K562 (cell line): ENCODE data around the gene PLA2G4D. TPM values are rescaled to one million over a fixed set of nuclear protein-coding genes. Genes with fewer than 3 reads are reported as not detected.

ENCODE experiments used
- ATAC-seq: fragments of 200-7000 bp; cut with Tn5 transposase; 3 replicates; pipeline ENCODE4 v1.9.1; 2020; ENCODE audit warnings: moderate library complexity
- BruUV-seq: library from RNA; stranded (reverse); fragments of 400-500 nt; replicated peaks from 2 replicates; lab custom pipeline; 2021; lab: Mats Ljungman, UMichigan
- CTCF ChIA-PET: fragments of 300-600 bp; formaldehyde crosslinking; extraction: SDS; loops from one replicate; lab custom pipeline; 2021; ENCODE audit warnings: low intra/inter-chr PET ratio; lab: Yijun Ruan, JAX
- POLR2A ChIA-PET: fragments of 300-600, 350-650 bp; sonication (Branson Sonifier 250); formaldehyde crosslinking; extraction: SDS; loops from one replicate; lab custom pipeline; 2021; ENCODE audit warnings: antibody characterized with exemption, inconsistent platforms; lab: Yijun Ruan, JAX
- DNase-seq, 4 experiments: peaks; one replicate each; pipeline versions ENCODE4 v3.0.0 to v3.0.0-alpha.2; 2011 to 2018; ENCODE audit warnings: low spot score in 3 of 4, mixed read lengths in 3 of 4; ENCODE audit errors: extremely low read depth in 1 of 4
- FAIRE-seq: peaks from 2 replicates; lab custom pipeline; 2011; peaks lifted over from hg19 to GRCh38; lab: Jason Lieb, UNC
- H2AFZ ChIP-seq: 2 replicates; pipeline ENCODE4 v1.6.0; 2011; ENCODE audit warnings: low read depth, low read length, control low read depth, inconsistent platforms
- H3K27ac ChIP-seq: fragments of 200-600 bp; 3 replicates; pipeline ENCODE4 v1.8.0; 2011; ENCODE audit warnings: low read depth, mild to moderate bottlenecking, control low read depth, inconsistent platforms, low read length, moderate library complexity, mixed read lengths; ENCODE audit errors: extremely low read depth
- H3K27me3 ChIP-seq, 2 experiments: fragments of 300-600 bp in 1 of 2; 2 replicates in 1 of 2; 3 replicates in 1 of 2; pipeline versions ENCODE4 v1.6.0 to v1.8.0; 2011; ENCODE audit warnings: inconsistent platforms in 2 of 2, low read length in 2 of 2, mild to moderate bottlenecking in 1 of 2, mixed read lengths in 1 of 2, moderate library complexity in 1 of 2; ENCODE audit not compliant: control insufficient read depth in 2 of 2, insufficient read depth in 2 of 2
- H3K36me3 ChIP-seq: fragments of 300-600 bp; 3 replicates; pipeline ENCODE4 v1.8.0; 2011; ENCODE audit warnings: mild to moderate bottlenecking, low read length, inconsistent platforms; ENCODE audit not compliant: control insufficient read depth, insufficient read depth
- H3K4me1 ChIP-seq, 2 experiments: fragments of 200-600 bp in 1 of 2; replicated peaks in 1 of 2; 2 replicates in 1 of 2; 3 replicates in 1 of 2; pipeline versions ENCODE4 v1.5.1 to v1.8.0; 2011; ENCODE audit warnings: inconsistent platforms in 2 of 2, low read length in 2 of 2, mild to moderate bottlenecking in 1 of 2, mixed read lengths in 1 of 2, moderate library complexity in 1 of 2; ENCODE audit not compliant: control insufficient read depth in 2 of 2, insufficient read depth in 2 of 2
- H3K4me2 ChIP-seq: 2 replicates; pipeline ENCODE4 v1.6.1; 2011; ENCODE audit warnings: low read length, control low read depth, inconsistent platforms, mixed read lengths; ENCODE audit not compliant: insufficient read depth
- H3K4me3 ChIP-seq: fragments of 200-600 bp; sonication (generic), shearing (Covaris generic); 2 replicates; pipeline ENCODE4 v1.5.1; 2016; ENCODE audit warnings: control low read depth, inconsistent platforms
- H3K79me2 ChIP-seq: fragments of 200-600 bp; 3 replicates; pipeline ENCODE4 v1.8.0; 2011; ENCODE audit warnings: low read length, inconsistent platforms; ENCODE audit not compliant: control insufficient read depth, insufficient read depth
- H3K9ac ChIP-seq, 2 experiments: 2 replicates each; pipeline versions ENCODE4 v1.6.0 to v1.6.1; 2011; ENCODE audit warnings: low read depth in 2 of 2, low read length in 2 of 2, control low read depth in 1 of 2, inconsistent platforms in 1 of 2, mild to moderate bottlenecking in 1 of 2, mixed read lengths in 1 of 2; ENCODE audit not compliant: insufficient read depth in 1 of 2
- H3K9me1 ChIP-seq: one replicate; pipeline ENCODE4 v1.6.0; 2011; ENCODE audit warnings: inconsistent platforms, mild to moderate bottlenecking, low read length, moderate library complexity; ENCODE audit not compliant: control insufficient read depth, insufficient read depth
- H3K9me3 ChIP-seq: replicated peaks from 2 replicates; pipeline ENCODE4 v1.5.1; 2011; ENCODE audit warnings: low read depth, low read length, inconsistent platforms; ENCODE audit not compliant: control insufficient read depth, insufficient read depth
- H4K20me1 ChIP-seq: replicated peaks from 2 replicates; pipeline ENCODE4 v1.6.1; 2011; ENCODE audit warnings: low read length, inconsistent platforms, mixed read lengths; ENCODE audit not compliant: control insufficient read depth, insufficient read depth
- BRF1 ChIP-seq: IDR thresholded peaks from 3 replicates; pipeline ENCODE4 v1.6.1; 2011; ENCODE audit warnings: borderline replicate concordance, mild to moderate bottlenecking; ENCODE audit not compliant: insufficient read length; ENCODE audit errors: extremely low read depth
- FIP1L1 ChIP-seq: fragments of 200-400 bp; formaldehyde crosslinking; IDR thresholded peaks from 2 replicates; pipeline ENCODE4 v1.6.1; 2018; ENCODE audit warnings: mild to moderate bottlenecking, low read depth, low read length; ENCODE audit not compliant: poor library complexity, severe bottlenecking
- MTF1 ChIP-seq: fragments of 250-450 bp; sonication (Bioruptor Pico); IDR thresholded peaks from 2 replicates; pipeline ENCODE4 v1.9.0; 2021; ENCODE audit warnings: moderate library complexity, mild to moderate bottlenecking, inconsistent platforms, borderline replicate concordance
- XRCC5 ChIP-seq: fragments of 200-400 bp; formaldehyde crosslinking; IDR thresholded peaks from 2 replicates; pipeline ENCODE4 v1.6.1; 2017; ENCODE audit warnings: low read depth, mild to moderate bottlenecking, low read length
- ZFX ChIP-seq: sonication (generic); formaldehyde crosslinking; IDR thresholded peaks from 2 replicates; pipeline ENCODE4 v1.8.0; 2022; ENCODE audit warnings: mild to moderate bottlenecking, missing genetic modification reagents, moderate library complexity
- ZNF165 ChIP-seq: fragments of 250-450 bp; sonication (Bioruptor Pico); IDR thresholded peaks from 2 replicates; pipeline ENCODE4 v1.4.0; 2020; ENCODE audit warnings: borderline replicate concordance
- ZNF354B ChIP-seq: fragments of 250-450 bp; sonication (Bioruptor Pico); IDR thresholded peaks from 2 replicates; pipeline ENCODE4 v1.4.0; 2020
- WGBS: fragments of 100-300 bp; shearing (Covaris generic); methylation state at CpG from one replicate; pipeline ENCODE4 v1.1.6; 2016; ENCODE audit warnings: low coverage, mixed read lengths; ENCODE audit not compliant: insufficient coverage; ENCODE audit errors: missing lambda C conversion rate; 5-methylcytosine and 5-hydroxymethylcytosine counted together
- in situ Hi-C: fragments of 300-500 bp; cut with MboI; formaldehyde crosslinking; loops from 4 replicates; pipeline ENCODE4 v1.15.0; 2018; ENCODE audit warnings: inconsistent platforms, mixed read lengths
- intact Hi-C: fragments of 100-400 bp; cut with micrococcal nuclease; formaldehyde crosslinking; loops from 2 replicates; pipeline ENCODE4 v1.14.2; 2022
- polyA plus RNA-seq, 8 experiments: library from polyadenylated mRNA; depleted of rRNA in 4 of 8; stranded (reverse) in 5 of 8; unstranded in 3 of 8; fragments of >200 nt; fragmentation: Nextera tagmentation in 2 of 8; fragmentation: Illumina TruSeq in 1 of 8; extraction: Ambion mirVana in 2 of 8; extraction: Trizol in 1 of 8; gene quantifications; 2 replicates each; pipeline versions ENCODE4 v1.2.1 to v1.2.3, GENCODE V29; 2011 to 2014; ENCODE audit warnings: inconsistent platforms in 1 of 8, missing spikeins in 1 of 8
- total RNA-seq, 7 experiments: library from RNA; depleted of rRNA in 6 of 7; stranded (reverse); fragments of >200 nt in 6 of 7; fragmentation: Illumina TruSeq in 2 of 7; extraction: Trizol in 2 of 7; gene quantifications; 2 replicates each; pipeline versions ENCODE4 v1.2.1 to v1.2.3, GENCODE V29; 2011 to 2021; ENCODE audit warnings: low replicate concordance in 1 of 7
- TF ChIP-seq, protein P1 (sequence below): fragments of 450-650 bp; IDR thresholded peaks from 2 replicates; pipeline ENCODE4 v1.6.1; 2018; ENCODE audit warnings: mild to moderate bottlenecking, low read depth; ENCODE audit not compliant: partially characterized antibody
- TF ChIP-seq, protein P2 (sequence below): IDR thresholded peaks from 2 replicates; pipeline ENCODE4 v1.6.1; 2012; ENCODE audit warnings: low read depth, low read length, improper control_type of control experiment, borderline replicate concordance

Gene PLA2G4D
- total and polyA plus RNA-seq, 9 of the 15 experiments (the other 6 are each of a cell fraction or from before 2014, with no cell fraction given), result 0.04 TPM; not detected in 8

DNA sequence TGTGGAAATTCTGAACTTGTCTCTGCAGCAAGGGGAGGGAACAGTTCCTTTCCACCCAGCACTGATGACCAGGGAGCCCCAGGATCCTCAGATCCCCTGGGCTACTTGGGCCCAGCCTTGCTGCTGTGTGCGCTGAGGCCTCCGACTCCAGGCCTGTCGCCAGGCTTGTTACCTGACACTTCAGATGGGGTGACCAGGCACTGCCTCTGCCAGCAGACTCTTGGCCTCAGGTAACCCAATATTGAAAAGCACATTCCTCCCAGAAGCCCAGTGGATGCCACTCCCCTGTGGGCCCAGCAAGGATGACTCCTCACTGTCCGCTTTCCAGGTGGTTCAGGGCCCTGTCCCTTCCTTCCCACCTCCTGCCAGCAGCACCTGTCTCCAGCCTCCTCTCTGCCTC, 70.1 kb downstream of the PLA2G4D start:
- DNase-seq, result no peak
- H3K36me3 ChIP-seq, result no peaks in the 10 kb centered on the region
- ChIA-PET POLR2A (no interaction called here), CTCF (no interaction called here)
- TF ChIP-seq, protein P1, sequence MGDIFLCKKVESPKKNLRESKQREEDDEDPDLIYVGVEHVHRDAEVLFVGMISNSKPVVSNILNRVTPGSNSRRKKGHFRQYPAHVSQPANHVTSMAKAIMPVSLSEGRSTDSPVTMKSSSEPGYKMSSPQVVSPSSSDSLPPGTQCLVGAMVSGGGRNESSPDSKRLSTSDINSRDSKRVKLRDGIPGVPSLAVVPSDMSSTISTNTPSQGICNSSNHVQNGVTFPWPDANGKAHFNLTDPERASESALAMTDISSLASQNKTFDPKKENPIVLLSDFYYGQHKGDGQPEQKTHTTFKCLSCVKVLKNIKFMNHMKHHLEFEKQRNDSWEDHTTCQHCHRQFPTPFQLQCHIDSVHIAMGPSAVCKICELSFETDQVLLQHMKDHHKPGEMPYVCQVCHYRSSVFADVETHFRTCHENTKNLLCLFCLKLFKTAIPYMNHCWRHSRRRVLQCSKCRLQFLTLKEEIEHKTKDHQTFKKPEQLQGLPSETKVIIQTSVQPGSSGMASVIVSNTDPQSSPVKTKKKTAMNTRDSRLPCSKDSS, result no peak
- TF ChIP-seq XRCC5 (no peak), MTF1 (CRISPR knock-in tag) (no peak), ZNF165 (no peak), FIP1L1 (no peak), ZNF354B (CRISPR knock-in tag) (no peak), BRF1 (no peak), ZFX (no peak)
- TF ChIP-seq, protein P2, sequence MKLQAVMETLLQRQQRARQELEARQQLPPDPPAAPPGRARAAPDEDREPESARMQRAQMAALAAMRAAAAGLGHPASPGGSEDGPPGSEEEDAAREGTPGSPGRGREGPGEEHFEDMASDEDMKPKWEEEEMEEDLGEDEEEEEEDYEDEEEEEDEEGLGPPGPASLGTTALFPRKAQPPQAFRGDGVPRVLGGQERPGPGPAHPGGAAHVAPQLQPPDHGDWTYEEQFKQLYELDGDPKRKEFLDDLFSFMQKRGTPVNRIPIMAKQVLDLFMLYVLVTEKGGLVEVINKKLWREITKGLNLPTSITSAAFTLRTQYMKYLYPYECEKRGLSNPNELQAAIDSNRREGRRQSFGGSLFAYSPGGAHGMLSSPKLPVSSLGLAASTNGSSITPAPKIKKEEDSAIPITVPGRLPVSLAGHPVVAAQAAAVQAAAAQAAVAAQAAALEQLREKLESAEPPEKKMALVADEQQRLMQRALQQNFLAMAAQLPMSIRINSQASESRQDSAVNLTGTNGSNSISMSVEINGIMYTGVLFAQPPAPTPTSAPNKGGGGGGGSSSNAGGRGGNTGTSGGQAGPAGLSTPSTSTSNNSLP, result no peak
- BruUV-seq, result no TSS peak
- no peaks in the 10 kb centered on the region; a peak in 1 of 5 replicates for H3K4me1 ChIP-seq
- H2AFZ ChIP-seq, result no peak overlapping the region
- in situ Hi-C loops, result no loop called here
- H3K9me1 ChIP-seq, result no peaks in the 10 kb centered on the region
- H3K4me3 ChIP-seq, result no peak overlapping the region
- 0% methylated on average over 2 of the region's 4 CpGs for WGBS
- no peaks in the 10 kb centered on the region for H3K79me2 ChIP-seq
- FAIRE-seq, result no peak
- no peak overlapping the region for H3K4me2 ChIP-seq
- no peaks in the 10 kb centered on the region for H4K20me1 ChIP-seq
- H3K9ac ChIP-seq, result no peak overlapping the region
- ATAC-seq, result no peak
- H3K9me3 ChIP-seq, result peaks cover 3% of the 10 kb centered on the region; the same call in 1 of the 2 replicates
- intact Hi-C loops, result no loop called here
- peaks cover 0 to 11% of the 10 kb centered on the region in 2 experiments; a peak in 3 of 5 replicates for H3K27me3 ChIP-seq
- no peak overlapping the region for H3K27ac ChIP-seq
